ENCODE data around the gene KRTAP6-1.

The KRTAP6-1 gene

GRCh38 chr21:30579346-30579745, 34.4 kb downstream of the KRTAP6-1 start:
- H3K27ac ChIP-seq (ENCODE audit: low read depth, low read length): no peak overlapping the region
- no peaks in the 10 kb centered on the region for H3K27me3 ChIP-seq (ENCODE audit: control insufficient read depth, insufficient read depth, low read length)
- no peaks in the 10 kb centered on the region for H3K4me1 ChIP-seq (ENCODE audit: control insufficient read depth, insufficient read depth, low read length)

GRCh38 chr21:30577766-30578165, 36.0 kb downstream of the KRTAP6-1 start:
- Histone ChIP-seq H3K27ac (ENCODE audit: low read depth, low read length) (no peak overlapping the region), H3K36me3 (ENCODE audit: control insufficient read depth, insufficient read depth, low read length) (no peaks in the 10 kb centered on the region), H3K4me1 (ENCODE audit: control insufficient read depth, insufficient read depth, low read length) (no peaks in the 10 kb centered on the region), H3K27me3 (ENCODE audit: control insufficient read depth, insufficient read depth, low read length) (no peaks in the 10 kb centered on the region), H3K9ac (ENCODE audit: low read length) (no peak overlapping the region), H3K9me3 (ENCODE audit: control insufficient read depth, insufficient read depth, low read depth, low read length) (no peaks in the 10 kb centered on the region), H3K4me3 (ENCODE audit: low read depth, low read length) (no peak overlapping the region)

More at GRCh38 chr21:30579346-30579745, 34.4 kb downstream of the KRTAP6-1 start:
- Histone ChIP-seq H3K36me3 (ENCODE audit: control insufficient read depth, insufficient read depth, low read length) (no peaks in the 10 kb centered on the region), H3K9ac (ENCODE audit: low read length) (no peak overlapping the region), H3K4me3 (ENCODE audit: low read depth, low read length) (no peak overlapping the region), H3K9me3 (ENCODE audit: control insufficient read depth, insufficient read depth, low read depth, low read length) (no peaks in the 10 kb centered on the region)

GRCh38 chr21:30567617-30568016, 46.1 kb downstream of the KRTAP6-1 start:
- Histone ChIP-seq H3K27me3 (ENCODE audit: control insufficient read depth, insufficient read depth, low read length) (no peaks in the 10 kb centered on the region), H3K9ac (ENCODE audit: low read length) (no peak overlapping the region)

GRCh38 chr21:30563630-30564029, 50.1 kb downstream of the KRTAP6-1 start:
- no peaks in the 10 kb centered on the region for H3K9me3 ChIP-seq (ENCODE audit: control insufficient read depth, insufficient read depth, low read depth, low read length)
- H3K36me3 ChIP-seq (ENCODE audit: control insufficient read depth, insufficient read depth, low read length): no peaks in the 10 kb centered on the region
- no peak overlapping the region for H3K9ac ChIP-seq (ENCODE audit: low read length)
- H3K27me3 ChIP-seq (ENCODE audit: control insufficient read depth, insufficient read depth, low read length): no peaks in the 10 kb centered on the region
- no peak overlapping the region for H3K27ac ChIP-seq (ENCODE audit: low read depth, low read length)
- H3K4me1 ChIP-seq (ENCODE audit: control insufficient read depth, insufficient read depth, low read length): no peaks in the 10 kb centered on the region
- H3K4me3 ChIP-seq (ENCODE audit: low read depth, low read length): no peak overlapping the region

More at GRCh38 chr21:30567617-30568016, 46.1 kb downstream of the KRTAP6-1 start:
- Histone ChIP-seq H3K36me3 (ENCODE audit: control insufficient read depth, insufficient read depth, low read length) (no peaks in the 10 kb centered on the region), H3K4me1 (ENCODE audit: control insufficient read depth, insufficient read depth, low read length) (no peaks in the 10 kb centered on the region), H3K9me3 (ENCODE audit: control insufficient read depth, insufficient read depth, low read depth, low read length) (no peaks in the 10 kb centered on the region), H3K4me3 (ENCODE audit: low read depth, low read length) (no peak overlapping the region), H3K27ac (ENCODE audit: low read depth, low read length) (no peak overlapping the region)

Data from HUES6 (cell line).